CD4-positive, alpha-beta T cell treated with Interleukin-2 at 100 ng/mL for 4 hours (primary cell): ENCODE measurements around the gene PDE1A.
"Not testable (repeated sequence)": the region's sequence is repeated elsewhere in the genome, so short reads cannot be mapped to it uniquely, and the experiment has no call there.

ENCODE experiments used
- DNase-seq: peaks from one replicate; pipeline ENCODE4 v3.0.0-alpha.2; 2020; ENCODE audit warnings: low spot score

Gene PDE1A

GRCh38 chr2:182358601-182359000 is 68.2 kb downstream of the PDE1A start:
- no peak for DNase-seq

- no peak for DNase-seq
Measured at GRCh38 chr2:182355815-182356214, 71.0 kb downstream of the PDE1A start.

GRCh38 chr2:182351427-182351826 is 75.4 kb downstream of the PDE1A start:
- no peak for DNase-seq

GRCh38 chr2:182349268-182349667 is 77.6 kb downstream of the PDE1A start:
- no peak for DNase-seq

- DNase-seq = no peak
Measured at GRCh38 chr2:182345384-182345783, 81.5 kb downstream of the PDE1A start.

- no peak for DNase-seq
Measured at GRCh38 chr2:182330451-182331305, 96.2 kb downstream of the PDE1A start.

GRCh38 chr2:182324665-182325064 is 102.2 kb downstream of the PDE1A start:
- no peak for DNase-seq

- no peak for DNase-seq
Measured at GRCh38 chr2:182321096-182321495, 105.7 kb downstream of the PDE1A start.

GRCh38 chr2:182319556-182320505 is 107.0 kb downstream of the PDE1A start:
- no peak for DNase-seq

GRCh38 chr2:182318466-182319220 is 108.2 kb downstream of the PDE1A start:
- DNase-seq = no peak

- DNase-seq = no peak
Measured at GRCh38 chr2:182316950-182317349, 109.9 kb downstream of the PDE1A start.

- no peak for DNase-seq
Measured at GRCh38 chr2:182302972-182303371, 123.9 kb downstream of the PDE1A start.

- no peak for DNase-seq
Measured at GRCh38 chr2:182302174-182302573, 124.7 kb downstream of the PDE1A start.

- no peak for DNase-seq
Measured at GRCh38 chr2:182301093-182301492, 125.7 kb downstream of the PDE1A start.

GRCh38 chr2:182300608-182301007 is 126.2 kb downstream of the PDE1A start:
- DNase-seq = no peak

GRCh38 chr2:182299632-182300031 is 127.2 kb downstream of the PDE1A start:
- DNase-seq = no peak

- DNase-seq = no peak
Measured at GRCh38 chr2:182298456-182298855, 128.4 kb downstream of the PDE1A start.

- no peak for DNase-seq
Measured at GRCh38 chr2:182291296-182291695, 135.5 kb downstream of the PDE1A start.

- no peak for DNase-seq
Measured at GRCh38 chr2:182283512-182283911, 143.3 kb downstream of the PDE1A start.

GRCh38 chr2:182281276-182281675 is 145.6 kb downstream of the PDE1A start:
- DNase-seq = no peak

- DNase-seq = no peak
Measured at GRCh38 chr2:182280118-182280517, 146.7 kb downstream of the PDE1A start.

GRCh38 chr2:182276662-182277061 is 150.2 kb downstream of the PDE1A start:
- not testable (repeated sequence) for DNase-seq
